OCI-LY1 (cell line): ENCODE measurements around the gene JAKMIP2.

Source experiments
- EZH2 ChIP-seq: fragments of 200-600 bp; sonication (generic), shearing (Covaris generic); IDR thresholded peaks from 2 replicates; pipeline ENCODE4 v1.8.0; 2017; ENCODE audit warnings: borderline replicate concordance, mixed run types, mild to moderate bottlenecking, antibody characterized with exemption, low read length, moderate library complexity, mixed read lengths
- TF ChIP-seq, protein P1 (sequence below): fragments of 200-600 bp; sonication (generic), shearing (Covaris generic); IDR thresholded peaks from 2 replicates; pipeline ENCODE4 v1.5.1; 2017; ENCODE audit warnings: mild to moderate bottlenecking, antibody characterized with exemption, low read length, moderate library complexity, mixed read lengths

DNA sequence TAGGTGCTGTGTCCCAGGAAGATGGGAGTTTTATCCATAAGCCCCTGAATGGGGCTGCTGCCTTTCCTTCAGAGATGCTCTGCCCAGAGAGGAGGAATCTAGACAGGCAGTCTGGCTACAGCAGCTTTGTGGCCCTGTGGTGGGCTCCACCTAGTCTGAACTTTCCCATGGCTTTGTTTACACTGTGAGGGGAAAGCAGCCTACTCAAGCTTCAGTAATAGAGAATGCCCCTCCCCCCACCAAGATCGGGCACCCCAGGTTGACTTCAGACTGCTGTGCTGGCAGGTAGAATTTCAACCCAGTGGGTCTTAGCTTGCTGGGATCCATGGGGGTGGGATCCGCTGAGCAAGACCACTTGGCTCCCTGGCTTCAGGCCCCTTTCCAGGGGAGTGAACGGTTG lies 171.7 kb downstream of the JAKMIP2 start:
- TF ChIP-seq, protein P1, sequence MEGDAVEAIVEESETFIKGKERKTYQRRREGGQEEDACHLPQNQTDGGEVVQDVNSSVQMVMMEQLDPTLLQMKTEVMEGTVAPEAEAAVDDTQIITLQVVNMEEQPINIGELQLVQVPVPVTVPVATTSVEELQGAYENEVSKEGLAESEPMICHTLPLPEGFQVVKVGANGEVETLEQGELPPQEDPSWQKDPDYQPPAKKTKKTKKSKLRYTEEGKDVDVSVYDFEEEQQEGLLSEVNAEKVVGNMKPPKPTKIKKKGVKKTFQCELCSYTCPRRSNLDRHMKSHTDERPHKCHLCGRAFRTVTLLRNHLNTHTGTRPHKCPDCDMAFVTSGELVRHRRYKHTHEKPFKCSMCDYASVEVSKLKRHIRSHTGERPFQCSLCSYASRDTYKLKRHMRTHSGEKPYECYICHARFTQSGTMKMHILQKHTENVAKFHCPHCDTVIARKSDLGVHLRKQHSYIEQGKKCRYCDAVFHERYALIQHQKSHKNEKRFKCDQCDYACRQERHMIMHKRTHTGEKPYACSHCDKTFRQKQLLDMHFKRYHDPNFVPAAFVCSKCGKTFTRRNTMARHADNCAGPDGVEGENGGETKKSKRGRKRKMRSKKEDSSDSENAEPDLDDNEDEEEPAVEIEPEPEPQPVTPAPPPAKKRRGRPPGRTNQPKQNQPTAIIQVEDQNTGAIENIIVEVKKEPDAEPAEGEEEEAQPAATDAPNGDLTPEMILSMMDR, result no peak
- TF ChIP-seq EZH2, result no peak
